Upper lobe of right lung (tissue), 1 donor: ENCODE results near the gene RAB20. TPM values are rescaled to one million over a fixed set of nuclear protein-coding genes. Genes with fewer than 3 reads are reported as not detected.

ENCODE experiments used
- ATAC-seq: fragments of 200-7000 bp; cut with Tn5 transposase; one replicate; pipeline ENCODE4 v1.9.1; 2020; ENCODE audit warnings: mild to moderate bottlenecking, moderate library complexity
- DNase-seq: peaks from one replicate; pipeline ENCODE4 v3.0.0-alpha.2; 2020
- H3K27ac ChIP-seq: fragments of 200-600 bp; one replicate; pipeline ENCODE4 v1.8.0; 2022
- H3K27me3 ChIP-seq: fragments of 200-600 bp; one replicate; pipeline ENCODE4 v1.8.0; 2022; ENCODE audit warnings: mild to moderate bottlenecking
- H3K36me3 ChIP-seq: fragments of 200-600 bp; one replicate; pipeline ENCODE4 v1.8.0; 2022
- H3K4me1 ChIP-seq: fragments of 200-600 bp; one replicate; pipeline ENCODE4 v1.8.0; 2022
- H3K4me3 ChIP-seq: fragments of 200-600 bp; one replicate; pipeline ENCODE4 v1.8.0; 2022; ENCODE audit warnings: mild to moderate bottlenecking
- H3K9me3 ChIP-seq: fragments of 200-600 bp; one replicate; pipeline ENCODE4 v1.8.0; 2022
- intact Hi-C: fragments of 100-400 bp; cut with DNase I; formaldehyde crosslinking; loops from one replicate; pipeline ENCODE4 v1.11.0; 2022
- total RNA-seq: library from RNA; stranded (reverse); fragmentation: NEBNext Ultra II Directional; extraction: Animal tissue kit (Norgen Biotek cat#: 25700); gene quantifications from one replicate; pipeline ENCODE4 v1.2.1, GENCODE V29; 2021
- TF ChIP-seq, protein P1 (sequence below): fragments of 200-600 bp; IDR thresholded peaks from one replicate; pipeline ENCODE4 v1.8.0; 2022; ENCODE audit warnings: antibody characterized with exemption
- donor health status: DM: no; HTN: yes; CAD: no; lungs with severe emphysema.

The RAB20 gene
- total RNA-seq, 1 donor from 2014 or later = 52.4 TPM

DNA sequence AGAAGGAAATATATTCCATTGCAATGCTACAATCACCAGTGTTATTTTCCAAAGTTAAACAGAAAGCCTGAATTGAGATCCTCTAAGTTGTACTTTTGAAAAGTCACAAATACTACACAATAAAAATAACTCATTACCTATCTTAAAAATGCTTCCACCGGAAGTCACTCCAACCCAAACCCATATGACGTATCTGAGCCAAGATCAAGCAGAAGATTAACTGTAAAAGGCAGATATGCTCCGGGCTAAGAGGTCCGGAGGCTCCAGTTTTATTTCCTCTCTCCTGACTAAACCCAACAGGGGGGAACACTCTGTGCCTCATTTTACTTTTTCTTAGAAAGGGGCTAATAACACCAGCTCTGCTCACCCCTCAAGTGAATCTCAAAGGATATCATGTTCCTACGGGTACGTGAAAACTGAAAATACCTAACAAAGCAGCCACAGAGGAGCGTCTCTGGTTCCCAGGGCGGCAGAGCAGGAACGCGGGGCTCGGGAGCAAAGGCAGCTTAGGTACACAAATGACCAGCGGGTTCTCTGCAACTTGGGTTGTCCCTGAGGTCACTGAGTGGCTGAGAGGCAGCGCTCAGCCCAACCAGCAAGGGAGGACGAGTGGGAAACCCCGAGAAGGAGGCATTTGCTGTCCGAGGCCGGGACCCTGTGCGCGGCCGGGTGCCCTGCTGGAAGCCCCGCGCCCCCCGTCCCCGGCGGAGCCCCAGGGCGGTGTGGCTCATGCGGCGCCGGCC is 750 bp downstream of the RAB20 start:
- Histone ChIP-seq H3K4me3 (peak overlapping the region; percentile 92), H3K4me1 (peaks cover 19% of the 10 kb centered on the region), H3K27ac (peak overlapping the region; percentile 94), H3K9me3 (no peaks in the 10 kb centered on the region), H3K27me3 (no peaks in the 10 kb centered on the region), H3K36me3 (no peaks in the 10 kb centered on the region)
- intact Hi-C loops = no loop called here
- TF ChIP-seq, protein P1, sequence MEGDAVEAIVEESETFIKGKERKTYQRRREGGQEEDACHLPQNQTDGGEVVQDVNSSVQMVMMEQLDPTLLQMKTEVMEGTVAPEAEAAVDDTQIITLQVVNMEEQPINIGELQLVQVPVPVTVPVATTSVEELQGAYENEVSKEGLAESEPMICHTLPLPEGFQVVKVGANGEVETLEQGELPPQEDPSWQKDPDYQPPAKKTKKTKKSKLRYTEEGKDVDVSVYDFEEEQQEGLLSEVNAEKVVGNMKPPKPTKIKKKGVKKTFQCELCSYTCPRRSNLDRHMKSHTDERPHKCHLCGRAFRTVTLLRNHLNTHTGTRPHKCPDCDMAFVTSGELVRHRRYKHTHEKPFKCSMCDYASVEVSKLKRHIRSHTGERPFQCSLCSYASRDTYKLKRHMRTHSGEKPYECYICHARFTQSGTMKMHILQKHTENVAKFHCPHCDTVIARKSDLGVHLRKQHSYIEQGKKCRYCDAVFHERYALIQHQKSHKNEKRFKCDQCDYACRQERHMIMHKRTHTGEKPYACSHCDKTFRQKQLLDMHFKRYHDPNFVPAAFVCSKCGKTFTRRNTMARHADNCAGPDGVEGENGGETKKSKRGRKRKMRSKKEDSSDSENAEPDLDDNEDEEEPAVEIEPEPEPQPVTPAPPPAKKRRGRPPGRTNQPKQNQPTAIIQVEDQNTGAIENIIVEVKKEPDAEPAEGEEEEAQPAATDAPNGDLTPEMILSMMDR = no peak
- DNase-seq (no peak), ATAC-seq (peak; percentile 29)

DNA sequence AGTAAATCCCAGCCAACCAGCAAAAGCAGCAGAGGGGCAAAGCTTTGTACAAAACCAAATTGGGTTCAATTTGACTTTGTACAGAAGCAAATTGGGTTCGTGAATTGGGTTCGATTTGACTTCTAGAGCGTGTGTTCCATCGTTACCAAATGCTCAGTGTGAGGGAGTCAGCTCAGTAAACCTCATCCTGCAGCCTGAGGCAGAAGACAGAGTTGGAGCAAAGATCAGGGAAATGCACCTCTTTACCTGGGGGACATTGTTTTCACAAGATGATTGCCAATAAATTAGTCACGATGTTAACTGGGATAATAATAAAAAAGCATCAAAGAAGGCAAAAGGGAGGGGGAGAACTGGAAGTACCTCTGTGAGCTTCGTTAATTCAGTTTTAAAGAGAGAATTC is 1.5 kb downstream of the RAB20 start:
- Histone ChIP-seq H3K36me3 (no peaks in the 10 kb centered on the region), H3K27me3 (no peaks in the 10 kb centered on the region), H3K4me1 (peaks cover 26% of the 10 kb centered on the region), H3K9me3 (no peaks in the 10 kb centered on the region), H3K27ac (peak overlapping the region; percentile 94), H3K4me3 (peak overlapping the region; percentile 92)
- intact Hi-C loops = no loop called here
- no peak for ATAC-seq
- DNase-seq = no peak
- TF ChIP-seq, protein P1 = no peak

DNA sequence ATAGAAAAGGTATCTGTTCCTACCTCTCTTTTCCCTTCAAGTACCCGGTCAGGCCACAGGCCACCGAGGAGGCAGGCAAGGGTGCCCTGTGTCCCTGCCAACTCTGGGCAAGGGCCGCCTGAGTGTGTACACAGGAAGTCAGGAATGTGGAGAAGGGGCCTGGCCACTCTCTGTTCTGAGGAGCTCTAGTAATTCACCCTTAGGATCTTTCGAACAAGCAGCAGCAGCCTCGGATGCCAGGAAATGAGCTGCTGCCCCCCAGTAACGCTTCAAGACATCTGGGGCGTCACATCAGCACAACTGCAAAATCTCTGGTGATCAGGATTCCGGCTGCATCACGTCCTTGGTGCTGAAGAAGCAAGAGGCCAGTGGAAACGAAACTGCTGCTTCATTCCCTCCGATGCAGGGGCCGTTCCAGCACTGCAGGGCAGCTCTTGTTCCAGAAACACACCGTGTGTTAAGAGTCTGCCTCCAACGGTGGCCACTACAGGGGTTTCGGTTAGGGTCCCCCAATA is 2.0 kb downstream of the RAB20 start:
- Histone ChIP-seq H3K27me3 (no peaks in the 10 kb centered on the region), H3K27ac (peak overlapping the region; percentile 94), H3K4me1 (peaks cover 31% of the 10 kb centered on the region), H3K4me3 (peak overlapping the region; percentile 92), H3K9me3 (no peaks in the 10 kb centered on the region), H3K36me3 (no peaks in the 10 kb centered on the region)
- peak; percentile 67 for ATAC-seq
- peak; percentile 92 for DNase-seq
- TF ChIP-seq, protein P1 = no peak
- intact Hi-C loops = no loop called here

DNA sequence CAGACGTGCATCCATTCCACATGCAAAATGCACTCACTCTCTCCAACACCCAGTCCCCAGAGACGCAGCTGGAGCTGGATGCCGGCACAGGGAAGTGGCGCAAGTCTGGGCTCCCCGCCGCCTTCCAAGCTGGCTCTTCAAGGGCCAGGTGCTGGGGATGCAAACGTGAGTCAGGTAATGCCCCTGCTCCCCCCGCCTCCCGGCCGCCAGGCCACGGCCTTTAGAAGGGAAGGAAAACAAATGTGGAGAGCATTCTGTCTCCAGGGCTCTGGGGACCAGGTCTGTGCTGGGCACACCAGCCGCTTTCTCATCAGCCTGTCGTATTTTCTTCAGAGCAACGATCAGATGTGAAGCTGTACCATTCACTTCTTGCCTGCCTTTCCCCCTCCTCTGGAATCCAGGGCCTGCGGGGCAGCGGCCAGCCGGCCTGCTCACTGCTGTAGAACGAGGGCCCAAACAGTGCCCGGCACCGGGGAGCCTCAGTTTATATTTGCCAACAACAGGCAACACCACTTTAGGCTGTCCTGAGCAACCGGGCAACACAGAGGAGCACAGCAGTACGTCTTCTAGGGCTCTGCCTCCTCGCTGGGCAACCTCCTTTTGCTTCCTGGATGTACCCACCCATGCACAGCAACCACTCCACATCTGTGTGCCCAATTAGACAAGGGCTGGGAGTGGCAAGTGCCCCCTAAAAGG is 3.8 kb downstream of the RAB20 start:
- DNase-seq (peak; percentile 93), ATAC-seq (peak; percentile 48)
- Histone ChIP-seq H3K4me1 (peaks cover 35% of the 10 kb centered on the region), H3K4me3 (no peak overlapping the region), H3K27ac (peak overlapping the region; percentile 94), H3K36me3 (no peaks in the 10 kb centered on the region), H3K9me3 (no peaks in the 10 kb centered on the region), H3K27me3 (no peaks in the 10 kb centered on the region)
- TF ChIP-seq, protein P1 = no peak
- intact Hi-C loops = no loop called here

DNA sequence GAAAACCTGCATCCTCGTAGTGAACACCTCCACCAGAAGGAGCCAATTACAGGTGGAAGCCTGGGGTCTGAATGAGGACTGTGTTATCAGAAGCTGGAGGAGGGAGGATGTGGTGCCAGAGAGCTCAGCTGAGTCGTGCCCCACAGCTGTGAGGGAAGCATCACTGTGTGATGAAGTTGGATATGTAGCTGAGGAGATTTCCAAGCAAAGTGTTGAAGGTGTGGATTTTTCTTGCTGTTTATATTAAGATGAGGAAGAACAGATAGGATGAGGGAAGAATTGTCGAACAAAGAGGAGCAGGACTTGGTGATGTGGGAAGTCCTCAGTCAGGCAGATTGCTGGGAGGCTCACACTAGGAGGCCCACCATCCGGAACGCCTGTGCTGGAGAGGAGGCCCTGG is 4.4 kb downstream of the RAB20 start:
- Histone ChIP-seq H3K36me3 (no peaks in the 10 kb centered on the region), H3K4me1 (peaks cover 28% of the 10 kb centered on the region), H3K4me3 (no peak overlapping the region), H3K9me3 (no peaks in the 10 kb centered on the region), H3K27ac (peak overlapping the region; percentile 94), H3K27me3 (no peaks in the 10 kb centered on the region)
- no peak for DNase-seq
- ATAC-seq = no peak
- intact Hi-C loops = no loop called here
- TF ChIP-seq, protein P1 = no peak
